NCI-H1092 (cell line): ENCODE results near the gene SF1.
A peak's percentile ranks its signal among the peaks of the same experiment; 100 is the strongest.

ENCODE experiments used
- DNase-seq: peaks from one replicate; lab custom pipeline; 2025; lab: John Stamatoyannopoulos, UW

Gene SF1

GRCh38 chr11:64724863-64725532 is 53.3 kb downstream of the SF1 start:
- DNase-seq = no peak

GRCh38 chr11:64723907-64724862 is 54.2 kb downstream of the SF1 start:
- DNase-seq = no peak

- peak; percentile 86 for DNase-seq
Measured at GRCh38 chr11:64723117-64723906, 55.0 kb downstream of the SF1 start, which contains the start of gene NRXN2. TSS of gene NRXN2 (minus strand) at chr11:64723197. CDS start at chr11:64713699, 9,498 bp downstream.

GRCh38 chr11:64722141-64723065 is 55.9 kb downstream of the SF1 start:
- DNase-seq = no peak

GRCh38 chr11:64721359-64721699 is 57.0 kb downstream of the SF1 start:
- DNase-seq = no peak

GRCh38 chr11:64720640-64721358 is 57.5 kb downstream of the SF1 start:
- DNase-seq = no peak

GRCh38 chr11:64720167-64720566 is 58.2 kb downstream of the SF1 start:
- DNase-seq = no peak

GRCh38 chr11:64719406-64719805 is 58.9 kb downstream of the SF1 start:
- no peak for DNase-seq

GRCh38 chr11:64718780-64719124 is 59.6 kb downstream of the SF1 start:
- no peak for DNase-seq

GRCh38 chr11:64718084-64718779 is 60.1 kb downstream of the SF1 start:
- DNase-seq = no peak

- no peak for DNase-seq
Measured at GRCh38 chr11:64717268-64717578, 61.1 kb downstream of the SF1 start.

- DNase-seq = no peak
Measured at GRCh38 chr11:64716473-64717267, 61.7 kb downstream of the SF1 start.

GRCh38 chr11:64715756-64716472 is 62.4 kb downstream of the SF1 start:
- DNase-seq = no peak

GRCh38 chr11:64715110-64715509 is 63.2 kb downstream of the SF1 start:
- no peak for DNase-seq

GRCh38 chr11:64714666-64715065 is 63.7 kb downstream of the SF1 start:
- no peak for DNase-seq
